Naive B cell (primary cell): ENCODE results near the gene ZNF665. TPM values are rescaled to one million over a fixed set of nuclear protein-coding genes. Genes with fewer than 3 reads are reported as not detected.
"Not testable (repeated sequence)": the region's sequence is repeated elsewhere in the genome, so short reads cannot be mapped to it uniquely, and the experiment has no call there.

Source experiments
- ATAC-seq, 2 donors: fragments of 150-1000 bp; cut with Tn5 transposase; 2 replicates each; pipeline ENCODE4 v1.10.0; 2021; ENCODE audit warnings: low read depth in 2 of 2, mild to moderate bottlenecking in 2 of 2, moderate library complexity in 2 of 2
- DNase-seq: peaks from one replicate; pipeline ENCODE4 v3.0.0; 2022
- H3K27ac Mint-ChIP-seq, 6 donors: one replicate each; pipeline ENCODE4 v1.8.0; 2020 to 2022; ENCODE audit warnings: mild to moderate bottlenecking in 6 of 6, mixed read lengths in 6 of 6, moderate library complexity in 5 of 6, inconsistent platforms in 2 of 6
- H3K27me3 Mint-ChIP-seq, 3 donors: one replicate each; pipeline ENCODE4 v1.8.0; 2021 to 2022; ENCODE audit warnings: mixed read lengths in 3 of 3, mild to moderate bottlenecking in 1 of 3
- H3K36me3 Mint-ChIP-seq, 2 donors: one replicate each; pipeline ENCODE4 v1.8.0; 2020 to 2022; ENCODE audit warnings: mixed read lengths in 2 of 2, inconsistent platforms in 1 of 2, mild to moderate bottlenecking in 1 of 2
- H3K4me1 Mint-ChIP-seq, 3 donors: one replicate each; pipeline ENCODE4 v1.8.0; 2020 to 2022; ENCODE audit warnings: mixed read lengths in 3 of 3, inconsistent platforms in 1 of 3, mild to moderate bottlenecking in 1 of 3, moderate library complexity in 1 of 3
- H3K4me3 Mint-ChIP-seq, 8 donors: one replicate each; pipeline ENCODE4 v1.8.0; 2020 to 2022; ENCODE audit warnings: mild to moderate bottlenecking in 8 of 8, mixed read lengths in 8 of 8, moderate library complexity in 8 of 8, inconsistent platforms in 2 of 8
- H3K9me3 Mint-ChIP-seq, 7 donors: one replicate each; pipeline ENCODE4 v1.8.0; 2020 to 2022; ENCODE audit warnings: mixed read lengths in 7 of 7, mild to moderate bottlenecking in 5 of 7, inconsistent platforms in 2 of 7, moderate library complexity in 1 of 7
- polyA plus RNA-seq, 6 donors: library from polyadenylated mRNA; unstranded; fragments of 300-500 nt; fragmentation: Illumina TruSeq; gene quantifications; one replicate each; pipeline ENCODE4 v1.2.3, GENCODE V29; 2021; ENCODE audit warnings: low read depth in 6 of 6

ZNF665 gene
- polyA plus RNA-seq, 6 donors from 2014 or later: 17.6 to 36.9 (median 20.0) TPM

- DNase-seq (no peak), ATAC-seq (no peak)
- peaks cover 11 to 26% of the 10 kb centered on the region in 2 donors for H3K36me3 Mint-ChIP-seq
- H3K9me3 Mint-ChIP-seq: peaks cover 4 to 69% (median 53%) of the 10 kb centered on the region in 7 donors
- peaks cover 8 to 16% (median 9%) of the 10 kb centered on the region in 3 donors for H3K4me1 Mint-ChIP-seq
- no peak overlapping the region for H3K4me3 Mint-ChIP-seq
- H3K27ac Mint-ChIP-seq: peak overlapping the region in 1 of 6 donors; percentile 27
- H3K27me3 Mint-ChIP-seq: no peaks in the 10 kb centered on the region
These were observed 56.7 kb downstream of the ZNF665 start for GRCh38 chr19:53136432-53136831.

GRCh38 chr19:53132141-53132991, 60.8 kb downstream of the ZNF665 start, which contains the start of gene ZNF415:
Gene ZNF415, minus strand, starts transcription at chr19:53132910. Its CDS starts 10,234 bp downstream, at chr19:53122676.
- H3K4me1 Mint-ChIP-seq: peaks cover 10 to 30% (median 26%) of the 10 kb centered on the region in 3 donors
- H3K27me3 Mint-ChIP-seq: no peaks in the 10 kb centered on the region
- H3K9me3 Mint-ChIP-seq: peaks cover 0 to 37% (median 24%) of the 10 kb centered on the region in 7 donors
- H3K36me3 Mint-ChIP-seq: peaks cover 3 to 30% of the 10 kb centered on the region in 2 donors
- H3K4me3 Mint-ChIP-seq: peak within 1 kb of the TSS; percentile 71 to 97 (median 91)
- DNase-seq (peak; percentile 72), ATAC-seq (peak; percentile 89)
- H3K27ac Mint-ChIP-seq: peak within 1 kb of the TSS; percentile 61 to 94 (median 86)

GRCh38 chr19:53131727-53132126, 61.4 kb downstream of the ZNF665 start:
- no peaks in the 10 kb centered on the region for H3K27me3 Mint-ChIP-seq
- H3K9me3 Mint-ChIP-seq: peaks cover 0 to 31% (median 18%) of the 10 kb centered on the region in 7 donors
- peaks cover 10 to 30% (median 26%) of the 10 kb centered on the region in 3 donors for H3K4me1 Mint-ChIP-seq
- DNase-seq (no peak), ATAC-seq (no peak)
- H3K36me3 Mint-ChIP-seq: peaks cover 0 to 26% of the 10 kb centered on the region in 2 donors
- peak overlapping the region; percentile 71 to 97 (median 91) for H3K4me3 Mint-ChIP-seq
- H3K27ac Mint-ChIP-seq: peak overlapping the region in 4 of 6 donors; percentile 78 to 94 (median 90)

GRCh38 chr19:53131085-53131590, 62.0 kb downstream of the ZNF665 start:
- peaks cover 0 to 26% of the 10 kb centered on the region in 2 donors for H3K36me3 Mint-ChIP-seq
- peak overlapping the region in 7 of 8 donors; percentile 10 to 97 (median 87) for H3K4me3 Mint-ChIP-seq
- H3K9me3 Mint-ChIP-seq: peaks cover 0 to 25% (median 12%) of the 10 kb centered on the region in 7 donors
- peak overlapping the region in 2 of 6 donors; percentile 1 to 89 for H3K27ac Mint-ChIP-seq
- no peaks in the 10 kb centered on the region for H3K27me3 Mint-ChIP-seq
- DNase-seq: no peak
- H3K4me1 Mint-ChIP-seq: peaks cover 10 to 30% (median 26%) of the 10 kb centered on the region in 3 donors
- ATAC-seq: no peak

DNA sequence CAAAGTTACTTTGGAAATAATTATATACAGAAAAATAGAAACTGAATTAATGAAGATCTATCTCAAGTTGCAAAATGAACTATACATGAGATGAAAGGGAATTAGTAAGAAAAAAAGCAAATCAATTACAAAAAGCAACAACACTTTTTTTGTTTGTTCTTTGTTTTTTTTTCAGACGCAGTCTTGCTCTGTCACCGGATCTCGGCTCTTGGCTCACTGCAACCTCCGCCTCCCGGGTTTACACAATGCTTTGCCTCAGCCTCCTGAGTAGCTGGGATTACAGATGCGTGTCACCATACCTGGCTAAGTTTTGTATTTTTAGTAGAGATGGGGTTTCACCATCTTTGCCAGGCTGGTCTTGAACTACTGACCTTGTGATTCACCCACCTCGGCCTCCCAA, 62.7 kb downstream of the ZNF665 start:
- Mint-ChIP-seq H3K27ac (no peak overlapping the region), H3K36me3 (peaks cover 0 to 26% of the 10 kb centered on the region in 2 donors), H3K9me3 (peaks cover 0 to 21% (median 8%) of the 10 kb centered on the region in 7 donors), H3K4me3 (peak overlapping the region in 3 of 8 donors; percentile 36 to 54 (median 52)), H3K27me3 (no peaks in the 10 kb centered on the region), H3K4me1 (peaks cover 10 to 30% (median 26%) of the 10 kb centered on the region in 3 donors)
- DNase-seq (no peak), ATAC-seq (no peak)

- DNase-seq, H3K27me3 Mint-ChIP-seq, H3K27ac Mint-ChIP-seq, H3K4me3 Mint-ChIP-seq, H3K9me3 Mint-ChIP-seq, ATAC-seq: not testable (repeated sequence)
- Mint-ChIP-seq H3K36me3 (peaks cover 0 to 35% of the 10 kb centered on the region in 2 donors), H3K4me1 (peaks cover 12 to 38% (median 15%) of the 10 kb centered on the region in 3 donors)
These were observed 66.2 kb downstream of the ZNF665 start for GRCh38 chr19:53126733-53127526.

GRCh38 chr19:53123400-53123799, 69.8 kb downstream of the ZNF665 start:
- Mint-ChIP-seq H3K4me1 (peaks cover 0 to 19% (median 5%) of the 10 kb centered on the region in 3 donors), H3K4me3 (no peak overlapping the region), H3K36me3 (peaks cover 5 to 32% of the 10 kb centered on the region in 2 donors), H3K27me3 (no peaks in the 10 kb centered on the region), H3K9me3 (peaks cover 0 to 20% (median 11%) of the 10 kb centered on the region in 7 donors), H3K27ac (peak overlapping the region in 2 of 6 donors; percentile 3 to 33)
- DNase-seq (no peak), ATAC-seq (no peak)

Other genes starting within 250 kb of the ZNF665 start
- 10 to 100 TPM; 12.1 to 22.9 (median 20.5) TPM for gene ZNF816, start 230.5 kb downstream of the ZNF665 start, polyA plus RNA-seq
- not detected for gene ERVV-1, start 179.4 kb downstream of the ZNF665 start, polyA plus RNA-seq
- gene ERVV-2, start 148.6 kb downstream of the ZNF665 start, polyA plus RNA-seq: not detected
- gene ZNF160, start 89.9 kb downstream of the ZNF665 start, polyA plus RNA-seq: 10 to 100 TPM; 11.2 to 40.7 (median 25.5) TPM
- gene ZNF415, start 60.4 kb downstream of the ZNF665 start, polyA plus RNA-seq: 10 to 100 TPM in 2 of 6 donors, 1 to 10 TPM in 4; 4.6 to 22.2 (median 6.8) TPM
- 10 to 100 TPM in 3 of 6 donors, 1 to 10 TPM in 3; 3.4 to 13.3 (median 9.5) TPM for gene ZNF347, start 34.3 kb downstream of the ZNF665 start, polyA plus RNA-seq
- 10 to 100 TPM; 20.4 to 53.5 (median 32.5) TPM for gene ZNF677, start 61.5 kb upstream of the ZNF665 start, polyA plus RNA-seq
- not detected for gene VN1R2, start 64.9 kb upstream of the ZNF665 start, polyA plus RNA-seq
- not detected for gene VN1R4, start 74.4 kb upstream of the ZNF665 start, polyA plus RNA-seq
- 10 to 100 TPM in 5 of 6 donors, not detected in 1; 11.0 to 21.0 (median 11.7) TPM for gene ZNF845, start 140.4 kb upstream of the ZNF665 start, polyA plus RNA-seq
- 10 to 100 TPM in 4 of 6 donors, 1 to 10 TPM in 2; 5.6 to 17.6 (median 11.1) TPM for gene ZNF525, start 172.3 kb upstream of the ZNF665 start, polyA plus RNA-seq
- gene ZNF765, start 201.8 kb upstream of the ZNF665 start, polyA plus RNA-seq: 10 to 100 TPM; 10.0 to 20.2 (median 14.8) TPM
- gene ZNF761, start 238.6 kb upstream of the ZNF665 start, polyA plus RNA-seq: 10 to 100 TPM in 4 of 6 donors, 1 to 10 TPM in 2; 6.4 to 18.3 (median 11.6) TPM